ENCODE results near the gene WDR17. TPM values are rescaled to one million over a fixed set of nuclear protein-coding genes. Genes with fewer than 3 reads are reported as not detected.

WDR17 gene
- polyA plus RNA-seq, 4 donors = 0.45 to 1.1 TPM; not detected in 2

Other genes starting within 250 kb of the WDR17 start
- under 1 TPM in 1 of 4 donors, not detected in 3; 0.07 TPM for gene SPATA4, start 129.7 kb downstream of the WDR17 start, polyA plus RNA-seq
- gene ASB5, start 203.4 kb downstream of the WDR17 start, polyA plus RNA-seq = 1 to 10 TPM in 1 of 4 donors, under 1 TPM in 3; 0.01 to 2.0 (median 0.52) TPM

Measured in small intestine (tissue), 4 donors.